ENCODE measurements around the gene USP13.

GRCh38 chr3:179603831-179604230 is 49.0 kb upstream of the USP13 start:
- no peak for TF ChIP-seq POLR2AphosphoS5 (IDR thresholded peaks at IDR 0.05; ENCODE audit: low read depth, low read length)
- TF ChIP-seq POLR2A (IDR thresholded peaks at IDR 0.05; ENCODE audit: low read depth, low read length): no peak
- TF ChIP-seq TAF1 (IDR thresholded peaks at IDR 0.05; ENCODE audit: low read depth, low read length): no peak
- no peak for TF ChIP-seq SPI1 (IDR thresholded peaks at IDR 0.05; ENCODE audit: low read depth, low read length)
- TF ChIP-seq POU2F2 (IDR thresholded peaks at IDR 0.05; ENCODE audit: low read depth, low read length): no peak

Data from GM12891 (cell line).